Measurements from ENCODE around the gene CUBN.

DNA sequence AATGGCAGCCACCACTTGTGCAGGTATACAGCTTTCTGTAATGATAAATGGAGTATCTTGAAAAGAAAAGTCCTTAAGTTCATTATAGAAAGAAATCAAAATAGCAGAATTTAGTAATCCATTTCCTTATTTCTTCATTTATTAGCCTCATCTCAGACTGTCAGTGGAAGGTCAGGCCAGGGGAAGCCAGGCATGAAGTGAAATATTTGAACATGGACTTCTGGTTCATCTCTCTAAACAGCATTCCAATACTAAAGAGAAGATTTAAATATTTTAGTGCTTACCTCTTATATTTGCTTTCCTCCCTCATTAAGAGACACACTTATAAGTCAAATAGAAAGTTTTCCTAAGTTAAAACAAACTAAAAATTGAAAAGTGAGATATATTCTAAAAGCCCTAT, 45.0 kb upstream of the CUBN start:
- TF ChIP-seq ZBTB1 (tag by site-specific recombination; IDR thresholded peaks at IDR 0.05) (no peak), ATF2 (tag by site-specific recombination; IDR thresholded peaks at IDR 0.05; ENCODE audit: low read depth) (no peak), ZNF223 (tag by site-specific recombination; IDR thresholded peaks at IDR 0.05) (no peak), ZNF785 (tag by site-specific recombination; IDR thresholded peaks at IDR 0.05) (no peak)
- TF ChIP-seq, protein P1, sequence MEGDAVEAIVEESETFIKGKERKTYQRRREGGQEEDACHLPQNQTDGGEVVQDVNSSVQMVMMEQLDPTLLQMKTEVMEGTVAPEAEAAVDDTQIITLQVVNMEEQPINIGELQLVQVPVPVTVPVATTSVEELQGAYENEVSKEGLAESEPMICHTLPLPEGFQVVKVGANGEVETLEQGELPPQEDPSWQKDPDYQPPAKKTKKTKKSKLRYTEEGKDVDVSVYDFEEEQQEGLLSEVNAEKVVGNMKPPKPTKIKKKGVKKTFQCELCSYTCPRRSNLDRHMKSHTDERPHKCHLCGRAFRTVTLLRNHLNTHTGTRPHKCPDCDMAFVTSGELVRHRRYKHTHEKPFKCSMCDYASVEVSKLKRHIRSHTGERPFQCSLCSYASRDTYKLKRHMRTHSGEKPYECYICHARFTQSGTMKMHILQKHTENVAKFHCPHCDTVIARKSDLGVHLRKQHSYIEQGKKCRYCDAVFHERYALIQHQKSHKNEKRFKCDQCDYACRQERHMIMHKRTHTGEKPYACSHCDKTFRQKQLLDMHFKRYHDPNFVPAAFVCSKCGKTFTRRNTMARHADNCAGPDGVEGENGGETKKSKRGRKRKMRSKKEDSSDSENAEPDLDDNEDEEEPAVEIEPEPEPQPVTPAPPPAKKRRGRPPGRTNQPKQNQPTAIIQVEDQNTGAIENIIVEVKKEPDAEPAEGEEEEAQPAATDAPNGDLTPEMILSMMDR (tag by site-specific recombination; IDR thresholded peaks at IDR 0.05): no peak
